Skeletal muscle satellite cell (primary cell): Measurements from ENCODE around the gene XPOT.

Experiments used
- H3K27me3 ChIP-seq: 2 replicates; pipeline ENCODE4 v1.7.0; 2013; ENCODE audit warnings: low read length; ENCODE audit not compliant: control insufficient read depth, insufficient read depth
- H3K36me3 ChIP-seq: 2 replicates; pipeline ENCODE4 v1.7.0; 2013; ENCODE audit warnings: mild to moderate bottlenecking, control low read depth, low read length; ENCODE audit not compliant: insufficient read depth
- H3K4me1 ChIP-seq: 2 replicates; pipeline ENCODE4 v1.7.0; 2013; ENCODE audit warnings: low read length; ENCODE audit not compliant: control insufficient read depth, insufficient read depth
- H3K4me2 ChIP-seq: 2 replicates; pipeline ENCODE4 v1.7.0; 2013; ENCODE audit warnings: mild to moderate bottlenecking, low read length
- H3K4me3 ChIP-seq: 2 replicates; pipeline ENCODE4 v1.7.0; 2013; ENCODE audit warnings: low read length
- H3K9ac ChIP-seq: 2 replicates; pipeline ENCODE4 v1.7.0; 2013; ENCODE audit warnings: mild to moderate bottlenecking, low read depth, low read length, moderate library complexity
- H3K9me3 ChIP-seq: replicated peaks from 2 replicates; pipeline ENCODE4 v1.7.0; 2013; ENCODE audit warnings: mild to moderate bottlenecking, control low read depth, low read length

The XPOT gene

DNA sequence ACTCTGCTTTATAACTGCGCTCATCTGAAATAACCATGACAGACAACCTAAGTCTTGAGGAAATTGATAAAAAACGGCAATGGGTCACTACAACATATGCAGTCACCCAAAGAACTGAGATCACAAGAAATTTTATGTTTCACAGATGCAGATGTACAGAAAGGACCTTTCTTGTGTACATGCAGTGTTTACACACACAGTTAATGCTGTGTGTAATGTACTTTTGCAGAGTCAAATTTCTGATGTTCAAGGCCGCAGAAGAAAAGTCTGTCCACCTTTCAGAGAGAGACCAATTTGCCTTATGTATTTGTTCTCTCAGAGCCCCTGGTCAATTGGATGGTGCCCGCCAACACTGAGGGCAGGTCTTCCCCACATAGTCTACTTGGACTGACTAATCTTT lies 24.8 kb downstream of the XPOT start:
- H3K9ac ChIP-seq = no peak overlapping the region
- no peaks in the 10 kb centered on the region for H3K4me1 ChIP-seq
- peaks cover 92% of the 10 kb centered on the region for H3K36me3 ChIP-seq
- H3K4me3 ChIP-seq = no peak overlapping the region
- no peaks in the 10 kb centered on the region for H3K9me3 ChIP-seq
- H3K27me3 ChIP-seq = no peaks in the 10 kb centered on the region
- H3K4me2 ChIP-seq = no peak overlapping the region

GRCh38 chr12:64430886-64431285 lies 26.7 kb downstream of the XPOT start:
- no peaks in the 10 kb centered on the region for H3K9me3 ChIP-seq
- H3K4me1 ChIP-seq = no peaks in the 10 kb centered on the region
- H3K36me3 ChIP-seq = peaks cover 92% of the 10 kb centered on the region
- no peaks in the 10 kb centered on the region for H3K27me3 ChIP-seq
- no peak overlapping the region for H3K4me2 ChIP-seq
- H3K4me3 ChIP-seq = no peak overlapping the region
- H3K9ac ChIP-seq = no peak overlapping the region

DNA sequence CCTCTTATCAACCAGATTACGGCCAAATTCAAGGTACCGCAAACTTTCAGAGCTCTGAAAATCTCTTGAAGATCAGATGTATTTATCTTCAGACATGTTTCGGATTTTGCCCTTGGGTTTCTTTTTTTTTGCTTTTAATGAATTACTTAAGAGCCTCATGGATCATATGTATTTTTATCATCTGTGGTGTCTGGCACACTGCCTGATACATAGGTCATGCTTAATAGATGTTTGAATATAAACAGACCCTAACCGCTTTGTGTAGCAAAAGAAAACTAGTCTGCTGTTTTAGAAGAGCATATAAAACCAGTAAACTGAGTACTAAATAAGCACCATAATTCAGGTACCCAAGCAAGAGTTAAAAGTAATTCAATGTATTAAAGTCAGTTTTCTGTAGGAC lies 27.6 kb downstream of the XPOT start:
- Histone ChIP-seq H3K36me3 (peaks cover 90% of the 10 kb centered on the region), H3K27me3 (no peaks in the 10 kb centered on the region), H3K9ac (no peak overlapping the region), H3K4me1 (no peaks in the 10 kb centered on the region), H3K4me3 (no peak overlapping the region), H3K4me2 (no peak overlapping the region), H3K9me3 (no peaks in the 10 kb centered on the region)

GRCh38 chr12:64433915-64434314 lies 29.7 kb downstream of the XPOT start:
- Histone ChIP-seq H3K4me1 (no peaks in the 10 kb centered on the region), H3K9me3 (no peaks in the 10 kb centered on the region), H3K4me2 (no peak overlapping the region), H3K27me3 (no peaks in the 10 kb centered on the region), H3K36me3 (peaks cover 89% of the 10 kb centered on the region), H3K4me3 (no peak overlapping the region), H3K9ac (no peak overlapping the region)

DNA sequence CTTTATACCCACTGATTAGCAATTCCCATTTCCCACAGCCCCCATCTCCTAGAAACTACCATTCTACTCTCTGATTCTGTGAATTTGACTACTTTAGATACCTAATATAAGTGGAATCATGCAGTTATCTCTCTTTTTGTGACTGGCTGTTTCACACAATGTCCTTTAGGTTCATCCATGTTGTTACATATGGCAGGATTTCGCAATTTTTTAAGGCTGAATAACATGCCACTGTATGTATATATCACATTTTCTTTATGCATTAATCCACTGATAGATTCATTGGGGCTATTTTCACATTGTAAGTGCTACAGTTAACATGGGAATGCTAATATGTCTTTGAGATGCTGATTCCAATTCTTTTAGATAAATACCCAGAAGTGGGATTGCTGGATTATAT lies 35.9 kb downstream of the XPOT start:
- Histone ChIP-seq H3K9me3 (no peaks in the 10 kb centered on the region), H3K4me2 (no peak overlapping the region), H3K4me1 (no peaks in the 10 kb centered on the region), H3K36me3 (peaks cover 84% of the 10 kb centered on the region), H3K9ac (no peak overlapping the region), H3K4me3 (no peak overlapping the region), H3K27me3 (no peaks in the 10 kb centered on the region)

DNA sequence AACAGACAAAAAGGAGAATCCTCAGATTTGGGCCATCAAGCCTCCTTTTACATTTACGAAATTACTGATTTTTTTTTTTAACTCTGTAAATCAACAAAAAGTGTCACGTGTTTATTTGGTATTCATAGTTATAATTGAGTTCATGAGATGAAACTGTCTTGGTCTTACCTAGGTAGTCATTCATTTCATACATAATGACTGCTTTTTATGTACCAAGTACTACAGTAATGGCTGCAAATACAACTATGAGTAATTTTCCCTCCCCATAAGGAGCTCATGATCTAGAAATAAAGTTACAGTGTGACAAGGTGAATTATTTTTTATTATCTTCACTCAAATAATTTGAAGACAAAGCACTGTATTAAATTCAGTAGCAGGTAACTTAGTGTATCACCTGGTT lies 41.3 kb downstream of the XPOT start:
- Histone ChIP-seq H3K4me1 (peaks cover 5% of the 10 kb centered on the region), H3K9ac (no peak overlapping the region), H3K9me3 (no peaks in the 10 kb centered on the region), H3K4me2 (no peak overlapping the region), H3K27me3 (no peaks in the 10 kb centered on the region), H3K36me3 (peaks cover 65% of the 10 kb centered on the region), H3K4me3 (no peak overlapping the region)

- Histone ChIP-seq H3K4me3 (no peak overlapping the region), H3K9me3 (no peaks in the 10 kb centered on the region), H3K4me2 (no peak overlapping the region), H3K4me1 (peaks cover 14% of the 10 kb centered on the region), H3K36me3 (peaks cover 57% of the 10 kb centered on the region), H3K27me3 (no peaks in the 10 kb centered on the region), H3K9ac (no peak overlapping the region)
Observed at GRCh38 chr12:64446295-64446694, 42.1 kb downstream of the XPOT start.

GRCh38 chr12:64450057-64450640 lies 46.0 kb downstream of the XPOT start:
- H3K4me3 ChIP-seq = no peak overlapping the region
- peaks cover 27% of the 10 kb centered on the region for H3K36me3 ChIP-seq
- no peaks in the 10 kb centered on the region for H3K9me3 ChIP-seq
- no peak overlapping the region for H3K9ac ChIP-seq
- peak overlapping the region; percentile 93 for H3K4me2 ChIP-seq
- H3K27me3 ChIP-seq = no peaks in the 10 kb centered on the region
- H3K4me1 ChIP-seq = peaks cover 21% of the 10 kb centered on the region

- H3K27me3 ChIP-seq = no peaks in the 10 kb centered on the region
- peak overlapping the region; percentile 90 for H3K9ac ChIP-seq
- peak overlapping the region; percentile 93 for H3K4me2 ChIP-seq
- H3K4me1 ChIP-seq = peaks cover 21% of the 10 kb centered on the region
- no peaks in the 10 kb centered on the region for H3K9me3 ChIP-seq
- H3K36me3 ChIP-seq = peaks cover 23% of the 10 kb centered on the region
- H3K4me3 ChIP-seq = peak overlapping the region; percentile 97
Observed at GRCh38 chr12:64450711-64451486, 46.7 kb downstream of the XPOT start.

DNA sequence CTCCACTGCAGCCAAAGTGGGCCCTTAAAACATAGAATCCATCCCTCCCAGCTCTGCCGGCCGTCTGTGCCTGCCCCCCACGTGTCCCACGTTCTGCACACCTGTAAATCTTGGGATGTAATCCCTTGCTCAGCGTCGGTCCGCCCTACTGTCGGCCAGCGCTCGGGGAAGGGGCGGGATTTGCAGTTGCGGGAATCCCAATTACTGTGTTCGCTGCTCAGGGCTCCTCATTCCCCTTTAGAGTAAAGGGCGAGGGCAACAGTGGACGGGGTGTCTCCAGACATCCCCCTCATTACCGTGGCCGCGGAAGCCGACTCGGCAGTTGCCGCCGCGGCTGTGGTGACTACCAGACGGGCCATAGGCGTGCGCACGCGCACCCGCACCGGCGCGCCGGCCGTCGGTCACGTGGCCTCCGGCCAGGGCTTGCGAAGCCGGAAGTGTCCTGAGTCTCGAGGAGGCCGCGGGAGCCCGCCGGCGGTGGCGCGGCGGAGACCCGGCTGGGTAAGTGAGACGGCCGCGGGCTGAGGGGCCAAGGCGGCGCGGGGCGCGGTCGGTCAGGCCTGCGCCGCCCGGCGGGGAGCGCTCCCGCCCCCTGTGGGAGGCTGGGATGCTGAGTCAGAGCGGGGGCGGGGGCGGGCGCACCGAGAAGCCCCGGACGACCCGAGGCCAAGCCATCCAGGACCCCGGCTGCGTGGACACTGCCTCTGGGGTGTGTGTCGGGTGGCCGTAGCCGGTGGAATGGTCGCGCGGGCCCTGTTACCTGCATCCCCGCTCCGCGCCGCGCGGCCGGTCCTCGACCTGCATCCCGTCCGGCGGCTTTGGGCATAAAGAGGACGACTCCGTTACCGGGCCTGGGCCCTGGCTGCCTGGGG lies 47.7 kb downstream of the XPOT start, which contains the start of gene TBK1:
TSS of gene TBK1 (plus strand) at position 434 of the 872 bp plus-strand sequence. CDS start 3,751 bp downstream, outside the sequence.
- Histone ChIP-seq H3K4me1 (peaks cover 21% of the 10 kb centered on the region), H3K9me3 (no peaks in the 10 kb centered on the region), H3K9ac (peak within 1 kb of the TSS; percentile 90), H3K36me3 (peaks cover 19% of the 10 kb centered on the region), H3K27me3 (no peaks in the 10 kb centered on the region), H3K4me2 (peak within 1 kb of the TSS; percentile 93), H3K4me3 (peak within 1 kb of the TSS; percentile 97)

GRCh38 chr12:64452559-64453329 lies 48.6 kb downstream of the XPOT start:
- Histone ChIP-seq H3K4me3 (peak overlapping the region; percentile 97), H3K9ac (peak overlapping the region; percentile 90), H3K4me1 (peaks cover 21% of the 10 kb centered on the region), H3K27me3 (no peaks in the 10 kb centered on the region), H3K36me3 (peaks cover 24% of the 10 kb centered on the region), H3K4me2 (peak overlapping the region; percentile 93), H3K9me3 (no peaks in the 10 kb centered on the region)
